ENCODE data around the gene TSPAN8. TPM values are rescaled to one million over a fixed set of nuclear protein-coding genes. Genes with fewer than 3 reads are reported as not detected.

Gene TSPAN8
- total RNA-seq, 1 donor from 2014 or later = not detected

DNA sequence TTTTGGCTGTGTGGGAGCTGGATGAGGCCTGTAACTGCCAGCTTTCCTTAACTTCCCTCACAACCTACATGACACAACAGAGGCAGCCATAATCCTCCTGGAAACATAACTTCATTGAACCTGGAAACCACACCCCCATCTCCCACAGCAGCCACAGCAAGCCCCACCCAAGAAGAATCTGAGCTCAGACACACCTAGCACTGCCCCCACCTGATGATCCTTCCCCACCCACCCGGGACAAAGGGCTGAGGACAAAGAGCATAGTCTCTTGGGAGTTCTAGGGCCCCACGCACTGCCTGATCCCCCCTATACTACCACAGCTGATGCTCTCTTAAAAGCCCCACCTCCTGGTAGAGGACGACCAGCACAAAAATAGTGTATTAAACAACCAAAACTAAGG lies 29.6 kb upstream of the TSPAN8 start:
- Histone ChIP-seq H3K4me2 (ENCODE audit: low read length) (no peak overlapping the region), H3K79me2 (ENCODE audit: insufficient read depth, low read length) (no peaks in the 10 kb centered on the region), H3K4me3 (ENCODE audit: insufficient read depth, low read depth, low read length) (no peak overlapping the region), H3K27me3 (ENCODE audit: insufficient read depth, low read length) (no peaks in the 10 kb centered on the region), H3K9me3 (ENCODE audit: insufficient read depth, low read depth, low read length) (no peaks in the 10 kb centered on the region), H3K9ac (ENCODE audit: low read length) (no peak overlapping the region), H3K4me1 (ENCODE audit: insufficient read depth, low read length) (peaks cover 6% of the 10 kb centered on the region), H3K36me3 (ENCODE audit: insufficient read depth, low read length) (no peaks in the 10 kb centered on the region), H3K27ac (ENCODE audit: low read depth, low read length) (no peak overlapping the region), H2AFZ (ENCODE audit: low read depth, low read length) (no peak overlapping the region), H4K20me1 (ENCODE audit: insufficient read depth, low read length) (no peaks in the 10 kb centered on the region)
- Mint-ChIP-seq H3K36me3 (ENCODE audit: low read depth, unreplicated experiment) (peaks cover 2% of the 10 kb centered on the region), H3K4me3 (ENCODE audit: unreplicated experiment) (no peak overlapping the region), H3K9me3 (ENCODE audit: unreplicated experiment) (no peaks in the 10 kb centered on the region), H3K27me3 (ENCODE audit: low read depth, unreplicated experiment) (no peaks in the 10 kb centered on the region), H3K4me1 (ENCODE audit: low read depth, unreplicated experiment) (peaks cover 14% of the 10 kb centered on the region), H3K27ac (ENCODE audit: unreplicated experiment) (no peak overlapping the region)
- TF ChIP-seq, protein P1, sequence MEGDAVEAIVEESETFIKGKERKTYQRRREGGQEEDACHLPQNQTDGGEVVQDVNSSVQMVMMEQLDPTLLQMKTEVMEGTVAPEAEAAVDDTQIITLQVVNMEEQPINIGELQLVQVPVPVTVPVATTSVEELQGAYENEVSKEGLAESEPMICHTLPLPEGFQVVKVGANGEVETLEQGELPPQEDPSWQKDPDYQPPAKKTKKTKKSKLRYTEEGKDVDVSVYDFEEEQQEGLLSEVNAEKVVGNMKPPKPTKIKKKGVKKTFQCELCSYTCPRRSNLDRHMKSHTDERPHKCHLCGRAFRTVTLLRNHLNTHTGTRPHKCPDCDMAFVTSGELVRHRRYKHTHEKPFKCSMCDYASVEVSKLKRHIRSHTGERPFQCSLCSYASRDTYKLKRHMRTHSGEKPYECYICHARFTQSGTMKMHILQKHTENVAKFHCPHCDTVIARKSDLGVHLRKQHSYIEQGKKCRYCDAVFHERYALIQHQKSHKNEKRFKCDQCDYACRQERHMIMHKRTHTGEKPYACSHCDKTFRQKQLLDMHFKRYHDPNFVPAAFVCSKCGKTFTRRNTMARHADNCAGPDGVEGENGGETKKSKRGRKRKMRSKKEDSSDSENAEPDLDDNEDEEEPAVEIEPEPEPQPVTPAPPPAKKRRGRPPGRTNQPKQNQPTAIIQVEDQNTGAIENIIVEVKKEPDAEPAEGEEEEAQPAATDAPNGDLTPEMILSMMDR (IDR thresholded peaks at IDR 0.05; ENCODE audit: insufficient read depth, low read depth, low read length) = no peak
- no peak for TF ChIP-seq EZH2 (IDR thresholded peaks at IDR 0.05; ENCODE audit: insufficient read depth, low read length)
- FAIRE-seq (no peak), DNase-seq (ENCODE audit: low read depth) (no peak)

DNA sequence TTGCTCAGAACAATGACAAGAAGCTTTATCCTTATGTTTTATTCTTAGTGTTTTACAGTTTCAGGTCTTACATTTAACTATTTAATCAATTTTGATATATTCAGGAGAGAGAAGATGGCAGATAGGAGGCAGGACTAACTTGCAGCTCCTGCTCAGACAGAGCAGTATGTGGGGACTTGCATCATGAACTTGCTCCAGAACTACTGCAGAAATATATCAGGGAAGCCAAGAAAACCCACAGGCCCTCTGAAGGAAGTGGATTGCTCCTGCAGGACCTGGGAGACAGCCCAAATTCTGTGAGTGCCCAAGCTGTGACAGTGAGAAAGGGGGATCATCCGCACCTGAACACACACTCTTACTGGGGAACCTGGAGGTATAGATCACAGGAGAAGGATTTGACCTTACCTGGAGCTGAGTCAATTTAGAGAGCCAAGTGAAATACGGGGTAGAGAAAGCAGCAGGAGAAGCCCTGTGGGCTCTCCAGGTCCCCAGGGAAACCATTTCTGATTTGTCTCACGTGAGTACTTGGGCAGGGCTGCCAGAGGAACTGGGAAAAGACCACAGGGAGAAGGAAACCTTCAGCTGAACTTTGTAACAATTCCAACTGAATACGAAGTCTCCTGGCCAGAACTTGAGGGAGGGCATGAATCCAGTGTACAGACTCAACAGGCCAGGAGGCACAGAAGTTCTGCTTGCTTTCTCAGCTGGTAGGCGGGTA lies 28.9 kb upstream of the TSPAN8 start:
- Histone ChIP-seq H3K27ac (ENCODE audit: low read depth, low read length) (no peak overlapping the region), H3K79me2 (ENCODE audit: insufficient read depth, low read length) (no peaks in the 10 kb centered on the region), H3K27me3 (ENCODE audit: insufficient read depth, low read length) (no peaks in the 10 kb centered on the region), H3K4me2 (ENCODE audit: low read length) (no peak overlapping the region), H2AFZ (ENCODE audit: low read depth, low read length) (no peak overlapping the region), H3K4me3 (ENCODE audit: insufficient read depth, low read depth, low read length) (no peak overlapping the region), H4K20me1 (ENCODE audit: insufficient read depth, low read length) (no peaks in the 10 kb centered on the region), H3K9me3 (ENCODE audit: insufficient read depth, low read depth, low read length) (no peaks in the 10 kb centered on the region), H3K4me1 (ENCODE audit: insufficient read depth, low read length) (peaks cover 6% of the 10 kb centered on the region), H3K36me3 (ENCODE audit: insufficient read depth, low read length) (no peaks in the 10 kb centered on the region), H3K9ac (ENCODE audit: low read length) (no peak overlapping the region)
- DNase-seq (ENCODE audit: low read depth) = no peak
- H3K36me3 Mint-ChIP-seq (ENCODE audit: low read depth, unreplicated experiment) = peaks cover 2% of the 10 kb centered on the region
- FAIRE-seq = no peak
- TF ChIP-seq, protein P1 (IDR thresholded peaks at IDR 0.05; ENCODE audit: insufficient read depth, low read depth, low read length) = no peak
- TF ChIP-seq EZH2 (IDR thresholded peaks at IDR 0.05; ENCODE audit: insufficient read depth, low read length) = no peak
- H3K27ac Mint-ChIP-seq (ENCODE audit: unreplicated experiment) = no peak overlapping the region
- peaks cover 15% of the 10 kb centered on the region for H3K4me1 Mint-ChIP-seq (ENCODE audit: low read depth, unreplicated experiment)
- H3K4me3 Mint-ChIP-seq (ENCODE audit: unreplicated experiment) = no peak overlapping the region
- H3K9me3 Mint-ChIP-seq (ENCODE audit: unreplicated experiment) = no peaks in the 10 kb centered on the region
- no peaks in the 10 kb centered on the region for H3K27me3 Mint-ChIP-seq (ENCODE audit: low read depth, unreplicated experiment)

DNA sequence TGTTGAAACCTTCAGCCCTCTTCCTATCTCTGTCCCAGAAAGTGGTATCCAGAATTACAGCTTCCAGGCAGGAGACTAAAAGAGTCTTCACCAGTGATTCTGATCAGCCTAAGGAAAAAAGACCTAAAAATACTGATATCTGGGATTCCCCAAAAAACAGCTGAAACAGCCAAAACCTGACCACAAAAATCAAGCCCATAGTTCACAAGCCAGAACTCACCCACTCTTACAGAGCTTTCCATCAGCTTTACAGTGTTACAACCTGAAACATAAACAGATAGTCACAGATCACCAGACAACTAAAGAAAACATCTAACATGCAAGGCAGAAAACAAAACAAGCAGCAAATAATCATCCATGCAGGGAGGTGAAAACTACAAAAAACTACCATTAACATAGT lies 26.0 kb upstream of the TSPAN8 start:
- Histone ChIP-seq H3K9me3 (ENCODE audit: insufficient read depth, low read depth, low read length) (no peaks in the 10 kb centered on the region), H3K27ac (ENCODE audit: low read depth, low read length) (no peak overlapping the region), H3K27me3 (ENCODE audit: insufficient read depth, low read length) (no peaks in the 10 kb centered on the region), H3K4me1 (ENCODE audit: insufficient read depth, low read length) (peaks cover 6% of the 10 kb centered on the region), H3K4me3 (ENCODE audit: insufficient read depth, low read depth, low read length) (no peak overlapping the region), H3K9ac (ENCODE audit: low read length) (no peak overlapping the region), H3K4me2 (ENCODE audit: low read length) (no peak overlapping the region), H3K36me3 (ENCODE audit: insufficient read depth, low read length) (no peaks in the 10 kb centered on the region), H2AFZ (ENCODE audit: low read depth, low read length) (no peak overlapping the region), H4K20me1 (ENCODE audit: insufficient read depth, low read length) (no peaks in the 10 kb centered on the region), H3K79me2 (ENCODE audit: insufficient read depth, low read length) (no peaks in the 10 kb centered on the region)
- Mint-ChIP-seq H3K36me3 (ENCODE audit: low read depth, unreplicated experiment) (no peaks in the 10 kb centered on the region), H3K27ac (ENCODE audit: unreplicated experiment) (no peak overlapping the region), H3K27me3 (ENCODE audit: low read depth, unreplicated experiment) (no peaks in the 10 kb centered on the region), H3K4me1 (ENCODE audit: low read depth, unreplicated experiment) (peaks cover 15% of the 10 kb centered on the region), H3K9me3 (ENCODE audit: unreplicated experiment) (no peaks in the 10 kb centered on the region), H3K4me3 (ENCODE audit: unreplicated experiment) (no peak overlapping the region)
- DNase-seq (ENCODE audit: low read depth) (peak; percentile 54), FAIRE-seq (no peak)
- no peak for TF ChIP-seq EZH2 (IDR thresholded peaks at IDR 0.05; ENCODE audit: insufficient read depth, low read length)
- TF ChIP-seq, protein P1 (IDR thresholded peaks at IDR 0.05; ENCODE audit: insufficient read depth, low read depth, low read length) = no peak

Measured in astrocyte (in vitro differentiated cells and primary cell).